Prostate gland (tissue), 1 donor: ENCODE results near the gene PLOD3.

Source experiments
- POLR2A ChIP-seq: fragments of 450-650 bp; IDR thresholded peaks from one replicate; pipeline ENCODE4 v1.6.1; 2016; ENCODE audit warnings: antibody characterized with exemption, mild to moderate bottlenecking
- POLR2AphosphoS5 ChIP-seq: sonication (generic); formaldehyde crosslinking; IDR thresholded peaks from one replicate; pipeline ENCODE4 v1.6.1; 2017; ENCODE audit warnings: antibody characterized with exemption

DNA sequence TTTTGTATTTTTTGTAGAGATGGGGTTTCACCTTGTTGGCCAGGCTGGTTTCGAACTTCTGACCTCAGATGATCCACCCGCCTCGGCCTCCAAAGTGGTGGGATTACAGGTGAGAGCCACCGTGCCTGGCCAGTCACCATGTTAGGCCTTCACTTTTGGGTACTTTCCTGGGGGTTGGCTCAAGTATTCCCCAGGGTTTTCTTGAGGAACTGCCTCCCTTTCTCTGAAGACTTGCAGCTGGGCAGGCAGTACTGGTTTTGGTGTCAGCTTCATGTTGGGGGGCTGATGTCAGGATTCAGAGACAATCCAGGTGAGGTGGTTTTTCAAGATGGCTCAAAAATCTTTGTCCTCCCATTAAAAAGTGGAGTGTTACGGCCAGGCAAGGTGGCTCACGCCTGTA lies 8.3 kb upstream of the PLOD3 start:
- TF ChIP-seq POLR2A (no peak), POLR2AphosphoS5 (no peak)
